GM06990 (cell line): ENCODE results near the gene MIDN.

Experiments used
- DNase-seq: peaks from one replicate; pipeline ENCODE4 v3.0.0-alpha.2; 2011; ENCODE audit not compliant: insufficient read length; ENCODE audit errors: extremely low read depth
- H3K27me3 ChIP-seq: replicated peaks from 2 replicates; pipeline ENCODE4 v1.6.0; 2011; ENCODE audit warnings: low read length; ENCODE audit not compliant: control insufficient read depth, insufficient read depth
- H3K36me3 ChIP-seq: 2 replicates; pipeline ENCODE4 v1.5.1; 2011; ENCODE audit warnings: low read length; ENCODE audit not compliant: control insufficient read depth, insufficient read depth
- H3K4me3 ChIP-seq: replicated peaks from 2 replicates; pipeline ENCODE4 v1.5.1; 2011; ENCODE audit warnings: low read depth, mild to moderate bottlenecking, control low read depth, low read length
- CTCF ChIP-seq: IDR thresholded peaks from 2 replicates; pipeline ENCODE4 v1.5.1; 2011; ENCODE audit warnings: low read length, control low read depth, mild to moderate bottlenecking, inconsistent platforms; ENCODE audit not compliant: insufficient read depth, poor library complexity, severe bottlenecking

Gene MIDN

GRCh38 chr19:1308718-1309117, 60.3 kb downstream of the MIDN start:
- Histone ChIP-seq H3K4me3 (no peak overlapping the region), H3K27me3 (no peaks in the 10 kb centered on the region; the same call in 1 of the 2 replicates), H3K36me3 (no peaks in the 10 kb centered on the region)
- no peak for TF ChIP-seq CTCF
- no peak for DNase-seq
